KBM-7 (cell line): Measurements from ENCODE around the gene RPUSD1.

Experiments
- DNase-seq: peaks from one replicate; pipeline ENCODE4 v3.0.0-alpha.2; 2015
- in situ Hi-C: fragments of 300-500 bp; cut with MboI; formaldehyde crosslinking; loops from 2 replicates; pipeline ENCODE4 v1.14.3; 2020; ENCODE audit warnings: low sequenced_read_pairs, low pct_unique_long_range_greater_than_20kb, mixed read lengths

The RPUSD1 gene

DNA sequence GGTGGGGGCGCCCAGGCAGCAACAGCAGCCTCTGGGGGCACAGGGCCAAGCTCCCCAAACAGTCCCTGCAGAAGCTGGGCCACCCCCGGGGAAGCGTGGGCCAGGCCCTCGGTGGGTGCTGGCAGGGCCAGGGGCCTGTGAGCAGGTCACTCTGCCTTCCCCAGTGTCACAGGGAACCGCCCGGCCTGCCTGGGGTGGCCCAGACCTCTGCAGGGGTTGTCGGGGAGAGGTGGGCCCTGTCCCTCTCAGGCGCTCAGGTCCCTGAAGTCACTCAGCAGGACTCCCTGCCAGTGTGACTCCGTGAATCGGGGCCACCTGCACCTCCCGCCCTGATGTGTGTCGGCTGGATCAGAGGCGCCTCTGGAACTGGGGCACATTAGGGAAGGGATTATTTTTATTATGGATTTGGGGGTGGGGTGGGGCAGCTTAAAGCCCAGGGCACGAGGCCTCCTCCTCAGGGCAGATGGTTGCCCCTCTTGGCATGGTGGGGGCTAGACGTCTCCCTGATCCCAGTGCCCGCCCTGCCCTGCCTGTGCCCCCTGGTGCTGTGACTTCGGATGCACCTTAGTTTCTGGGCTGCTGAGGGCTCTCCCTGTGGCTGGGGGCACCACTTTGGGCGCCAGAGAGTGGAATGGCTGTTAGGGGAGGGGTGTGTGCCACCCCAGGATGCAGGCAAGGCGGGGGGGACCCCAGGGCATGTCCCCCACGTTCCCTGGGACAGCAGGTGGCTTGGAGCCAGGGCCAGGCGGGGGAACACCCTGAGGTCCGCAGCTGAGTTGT is 13.6 kb upstream of the RPUSD1 start:
- DNase-seq = no peak
- in situ Hi-C loops = no loop called here

DNA sequence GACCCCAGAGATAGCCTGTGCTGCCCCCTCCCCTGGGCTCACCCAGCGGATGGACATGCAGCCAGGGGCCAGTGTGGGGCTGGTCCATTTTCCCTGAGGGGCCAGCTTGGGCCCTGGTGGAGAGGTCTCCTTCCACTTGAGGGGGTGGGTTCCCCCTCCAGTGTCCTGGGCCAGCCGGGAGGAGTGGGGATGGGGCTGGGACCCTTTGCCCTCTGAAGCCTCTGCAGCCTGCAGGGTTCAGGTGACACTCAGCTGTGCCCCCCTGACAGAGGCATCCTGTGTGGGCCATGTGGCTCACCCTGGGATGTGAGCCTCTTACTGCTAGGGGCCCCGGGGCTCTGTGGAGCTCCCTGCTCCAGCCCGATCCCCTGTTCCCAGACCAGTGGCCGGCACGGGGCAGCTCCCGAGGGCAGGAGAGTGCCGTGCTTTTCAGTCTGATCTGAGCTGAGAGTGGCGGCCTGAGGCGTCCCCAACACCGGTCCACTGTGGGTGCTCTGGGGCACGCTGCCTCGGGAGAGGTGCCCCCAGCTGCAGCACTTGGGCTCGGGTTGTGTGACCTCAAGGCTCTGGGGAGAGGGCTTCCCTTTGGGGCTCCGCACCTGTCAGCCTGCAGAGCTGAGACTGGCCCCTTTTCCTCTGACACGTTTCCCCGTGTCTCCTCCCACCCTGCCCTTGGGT is 12.8 kb upstream of the RPUSD1 start:
- in situ Hi-C loops = no loop called here
- DNase-seq = no peak

DNA sequence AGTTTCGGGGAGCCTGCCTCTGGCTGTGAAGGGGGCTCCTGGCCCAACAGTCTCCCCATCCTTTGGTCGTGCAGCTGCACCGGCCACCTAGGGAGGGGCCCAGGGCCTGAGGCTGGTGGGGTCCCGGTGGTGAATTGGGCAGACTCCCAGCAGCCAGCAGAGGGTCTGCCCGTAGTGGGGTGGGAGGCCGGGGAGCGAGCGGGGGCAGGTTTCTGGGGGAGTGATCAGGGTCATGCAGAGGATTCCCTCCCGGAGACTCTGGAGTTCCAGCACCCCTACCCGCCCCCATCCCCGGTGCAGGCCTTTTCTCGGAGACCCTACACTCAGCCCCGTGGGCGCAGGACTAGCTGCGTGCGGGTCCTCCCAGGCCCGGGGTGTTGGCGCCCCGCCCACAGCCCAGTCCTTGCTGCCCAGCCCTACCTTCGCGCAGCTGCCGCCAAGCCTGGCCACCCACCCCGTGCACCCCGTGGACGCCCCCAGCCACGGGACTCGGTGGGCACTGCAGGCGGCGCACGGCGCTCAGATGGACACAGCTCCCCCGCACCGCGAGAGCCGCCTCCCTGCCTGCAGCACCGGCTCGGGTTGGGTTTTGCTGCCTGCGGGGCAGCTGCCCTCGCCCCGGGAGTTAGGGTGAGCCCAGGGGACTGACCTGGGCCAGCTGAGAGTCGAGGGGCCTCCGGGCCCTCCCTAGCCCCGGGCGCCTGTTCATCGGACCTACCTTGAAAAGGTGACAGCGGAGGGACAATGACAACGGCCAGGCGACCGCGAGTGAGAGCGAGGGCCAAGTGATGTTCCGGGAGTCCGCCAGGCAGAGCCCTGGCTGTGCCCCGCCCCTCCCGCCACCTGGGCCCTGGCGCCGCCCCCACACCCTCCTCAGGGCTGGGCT is 12.0 kb upstream of the RPUSD1 start, which contains the start of gene GNG13:
TSS of gene GNG13 (minus strand) at position 787 of the 886 bp plus-strand sequence. CDS start 1,657 bp downstream, outside the sequence.
- in situ Hi-C loops = no loop called here
- no peak for DNase-seq

DNA sequence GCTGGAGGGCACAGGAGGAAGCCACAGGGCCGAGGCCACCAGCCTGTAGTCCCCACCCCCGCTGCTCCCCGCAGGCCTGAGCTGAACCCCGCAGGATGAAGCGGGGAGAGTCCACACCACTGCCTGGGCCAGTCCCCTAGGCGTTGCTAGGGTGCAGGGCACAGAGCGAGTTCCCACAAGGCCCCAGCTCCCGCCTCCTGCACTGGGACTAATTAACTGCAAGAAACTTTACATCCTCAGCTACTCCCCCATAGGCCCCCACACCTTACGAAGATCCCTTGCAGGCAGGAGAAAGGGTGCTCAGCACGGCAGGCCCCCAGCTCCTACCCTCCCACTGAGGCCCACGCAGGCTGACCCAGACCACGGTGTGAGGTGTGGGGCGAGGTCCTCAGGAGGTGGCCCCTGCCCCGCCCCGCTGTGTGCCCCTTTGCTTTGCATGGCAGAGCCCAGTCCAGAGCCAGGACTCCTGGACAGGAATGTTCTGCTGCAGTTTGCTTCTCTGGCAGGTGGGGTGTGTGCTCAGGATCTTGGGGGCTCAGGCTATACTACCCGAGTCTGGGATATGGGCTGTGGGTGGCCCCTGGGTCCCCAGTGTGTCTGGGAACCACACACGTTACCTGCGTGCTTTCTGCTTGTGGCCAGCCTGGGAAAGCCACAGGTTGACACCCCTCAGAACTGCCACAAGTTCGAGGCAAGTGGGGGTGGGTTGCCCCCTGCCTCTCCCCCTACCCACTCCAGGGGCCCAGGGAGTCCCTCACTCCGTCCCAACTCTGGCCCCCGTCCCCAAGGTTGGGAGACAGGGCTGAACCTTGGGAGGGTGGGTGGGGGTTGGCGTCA is 11.1 kb upstream of the RPUSD1 start:
- in situ Hi-C loops = no loop called here
- DNase-seq = no peak

DNA sequence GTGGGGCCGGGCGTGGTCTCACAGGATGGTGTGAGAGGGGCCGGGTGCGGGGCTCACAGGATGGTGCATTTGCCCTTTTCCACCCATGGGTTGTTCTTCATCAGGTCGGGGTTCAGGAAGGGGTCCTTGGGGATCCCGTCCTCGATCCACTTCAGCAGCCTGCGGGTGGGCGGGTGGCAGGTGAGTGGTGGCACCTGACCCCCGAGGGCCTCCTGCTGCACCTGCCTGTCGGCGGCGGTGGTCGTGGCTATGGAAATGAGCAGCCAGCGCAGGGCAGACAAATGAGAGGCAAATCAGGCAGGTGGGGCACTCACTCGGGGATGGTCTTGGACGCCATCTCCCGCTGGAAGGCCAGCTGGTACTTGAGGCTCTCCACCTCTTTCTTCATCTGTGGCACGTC is 10.5 kb upstream of the RPUSD1 start:
- in situ Hi-C loops = no loop called here
- DNase-seq = no peak

DNA sequence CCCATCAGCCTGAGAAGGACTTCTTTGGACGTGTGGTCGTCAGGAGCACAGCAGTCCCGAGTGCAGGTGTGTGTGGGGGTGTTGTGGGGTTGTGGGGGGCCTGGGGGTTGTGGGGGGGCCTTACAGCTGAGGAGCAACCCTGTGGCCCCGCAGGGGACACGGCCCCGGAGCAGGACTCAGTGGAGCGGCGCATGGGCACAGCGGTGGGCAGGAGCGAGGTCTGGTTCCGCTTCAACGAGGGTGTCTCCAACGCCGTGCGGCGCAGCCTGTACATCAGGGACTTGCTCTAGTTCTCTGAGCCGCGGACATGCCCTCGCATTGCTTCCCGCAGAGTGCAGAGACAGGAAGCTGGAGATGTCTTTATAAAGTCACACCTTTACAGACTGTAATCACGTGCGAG is 9.5 kb upstream of the RPUSD1 start:
- in situ Hi-C loops = no loop called here
- no peak for DNase-seq

DNA sequence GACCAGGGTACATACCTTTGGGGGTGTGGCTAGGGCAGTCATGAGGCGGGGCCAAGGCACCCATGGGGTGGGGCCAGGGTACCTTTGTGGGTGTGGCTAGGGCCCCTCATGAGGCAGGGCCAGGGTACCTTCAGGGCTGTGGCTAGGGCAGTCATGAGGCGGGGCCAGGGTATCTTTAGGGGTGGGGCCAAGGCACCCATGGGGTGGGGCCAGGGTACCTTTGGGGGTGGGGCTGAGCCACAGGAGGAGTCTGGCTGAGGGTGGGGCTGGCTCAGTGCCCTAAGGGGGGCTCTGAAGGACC is 8.9 kb upstream of the RPUSD1 start:
- in situ Hi-C loops = no loop called here
- DNase-seq = no peak

DNA sequence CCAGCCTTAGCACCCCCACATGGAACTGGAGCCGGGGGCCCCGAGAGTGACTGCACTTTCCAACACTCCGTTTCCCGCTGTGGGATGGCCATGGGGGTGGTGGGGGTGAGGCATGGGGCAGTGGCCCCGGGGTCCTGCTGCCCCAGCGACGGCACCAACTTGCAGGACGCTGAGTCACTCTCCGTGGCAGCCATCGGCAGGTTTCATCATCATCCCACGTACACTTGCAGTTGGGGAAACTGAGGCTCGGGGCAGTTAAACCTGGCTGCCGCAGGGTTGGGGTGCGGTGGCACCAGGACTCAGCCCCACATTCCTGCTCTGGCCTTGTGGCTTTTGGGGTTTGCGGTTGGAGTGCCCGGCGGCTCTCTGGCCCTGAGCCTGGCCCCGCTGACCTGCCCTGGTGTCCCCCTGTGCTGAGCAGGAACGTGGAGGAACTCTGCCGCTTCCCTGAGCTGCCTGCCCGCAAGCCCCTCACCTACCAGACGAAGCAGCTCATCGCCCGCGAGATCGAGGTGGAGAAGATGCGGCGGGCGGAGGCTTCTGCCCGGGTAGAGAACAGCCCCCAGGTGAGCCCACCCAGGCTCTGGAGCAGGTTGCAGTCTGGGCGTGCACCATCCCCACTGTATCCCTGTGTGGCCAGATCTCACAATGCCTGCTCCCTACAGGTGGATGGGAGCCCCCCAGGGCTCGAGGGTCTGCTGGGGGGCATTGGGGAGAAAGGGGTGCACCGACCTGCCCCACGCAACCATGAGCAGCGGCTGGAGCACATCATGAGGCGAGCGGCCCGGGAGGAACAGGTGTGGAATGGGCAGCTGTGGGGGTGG is 8.3 kb upstream of the RPUSD1 start:
- no peak for DNase-seq
- in situ Hi-C loops = no loop called here

DNA sequence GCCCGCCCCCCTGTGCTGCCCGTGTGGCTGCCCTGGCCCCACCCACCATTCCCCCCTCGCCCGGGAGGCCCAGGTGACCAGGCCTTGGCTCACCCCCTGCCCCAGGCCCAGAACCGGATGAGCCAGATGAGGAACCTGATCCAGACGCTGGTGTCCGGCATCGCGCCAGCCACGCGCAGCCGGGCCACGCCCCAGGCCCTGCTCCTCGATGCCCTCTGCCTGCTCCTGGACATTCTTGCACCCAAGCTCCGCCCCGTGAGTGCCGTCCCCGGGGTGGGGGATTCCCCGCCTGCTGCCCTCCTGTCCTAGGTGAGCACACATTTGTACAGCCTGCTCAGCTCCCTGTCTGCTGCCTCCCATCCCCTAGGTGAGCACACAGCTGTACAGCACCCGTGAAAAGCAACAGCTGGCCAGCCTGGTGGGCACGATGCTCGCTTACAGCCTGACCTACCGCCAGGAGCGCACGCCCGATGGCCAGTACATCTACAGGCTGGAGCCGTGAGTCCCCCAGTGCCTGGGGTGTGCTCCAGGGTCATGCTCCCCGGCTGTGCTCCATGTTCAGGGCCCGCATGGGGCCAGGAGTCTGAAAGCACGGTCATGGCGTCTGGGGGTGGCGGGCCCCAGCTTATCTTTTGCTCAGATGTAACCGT is 7.5 kb upstream of the RPUSD1 start:
- DNase-seq = no peak
- in situ Hi-C loops = no loop called here

DNA sequence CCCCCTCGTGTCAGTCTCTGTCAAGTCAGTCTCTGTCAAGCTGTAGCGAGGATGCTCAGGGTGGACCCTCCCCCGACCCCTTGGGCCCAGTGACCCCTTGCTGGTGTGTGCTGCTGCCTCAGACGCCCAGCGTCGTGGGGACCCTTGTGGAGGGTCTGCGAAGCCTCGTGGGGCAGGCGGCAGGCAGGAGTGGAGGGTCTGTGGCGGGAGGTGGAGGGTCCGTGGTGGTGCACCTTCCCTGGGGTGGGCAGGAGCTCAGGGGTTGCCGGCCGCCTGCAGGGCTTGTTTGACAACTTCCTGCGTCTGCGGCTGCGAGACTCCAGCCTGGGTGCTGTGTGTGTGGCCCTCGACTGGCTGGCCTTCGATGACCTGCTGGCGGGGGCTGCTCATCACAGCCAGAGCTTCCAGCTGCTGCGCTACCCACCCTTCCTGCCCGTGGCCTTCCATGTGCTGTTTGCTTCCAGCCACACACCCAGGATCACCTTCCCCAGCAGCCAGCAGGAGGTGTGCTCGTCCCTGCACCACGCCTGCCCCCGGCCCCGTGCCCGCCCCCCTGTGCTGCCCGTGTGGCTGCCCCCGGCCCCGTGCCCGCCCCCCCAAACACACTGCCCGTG is 6.8 kb upstream of the RPUSD1 start:
- no peak for DNase-seq
- in situ Hi-C loops = no loop called here

DNA sequence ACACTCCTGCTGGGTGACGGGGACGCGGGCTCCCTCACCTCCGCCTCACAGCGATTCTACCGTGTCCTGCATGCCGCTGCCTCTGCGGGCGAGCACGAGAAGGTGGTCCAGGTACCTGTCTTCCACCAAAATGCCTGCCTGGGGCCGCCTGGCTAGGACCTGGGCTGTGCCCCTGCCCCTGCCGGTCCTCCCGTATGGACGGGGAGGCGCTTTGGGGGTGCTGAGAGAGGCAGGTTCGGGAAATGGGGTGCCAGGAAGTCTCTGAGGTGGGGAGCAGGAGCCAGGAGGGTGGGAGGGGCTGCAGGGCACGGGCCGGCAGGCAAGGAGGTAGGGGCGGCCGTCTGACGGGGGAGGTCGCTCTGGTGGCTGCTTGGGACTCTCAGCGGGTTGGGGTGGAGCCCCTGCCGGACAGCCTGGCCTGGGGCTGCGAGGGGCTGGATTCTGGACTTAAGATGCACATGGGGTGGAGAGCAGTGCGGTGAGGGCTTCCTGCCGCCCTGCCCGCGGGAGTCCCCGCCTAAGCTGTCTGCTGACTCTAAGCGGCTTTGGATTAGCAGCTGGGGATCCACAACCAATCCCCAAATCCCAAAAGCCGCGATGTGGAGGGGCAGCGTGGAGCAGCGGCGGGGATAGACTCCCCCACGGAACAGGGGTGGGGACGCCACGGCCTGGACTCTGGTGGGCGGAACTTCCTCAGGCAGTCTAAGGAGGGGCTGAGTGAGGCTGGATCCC is 6.1 kb upstream of the RPUSD1 start:
- DNase-seq = no peak
- in situ Hi-C loops = no loop called here

DNA sequence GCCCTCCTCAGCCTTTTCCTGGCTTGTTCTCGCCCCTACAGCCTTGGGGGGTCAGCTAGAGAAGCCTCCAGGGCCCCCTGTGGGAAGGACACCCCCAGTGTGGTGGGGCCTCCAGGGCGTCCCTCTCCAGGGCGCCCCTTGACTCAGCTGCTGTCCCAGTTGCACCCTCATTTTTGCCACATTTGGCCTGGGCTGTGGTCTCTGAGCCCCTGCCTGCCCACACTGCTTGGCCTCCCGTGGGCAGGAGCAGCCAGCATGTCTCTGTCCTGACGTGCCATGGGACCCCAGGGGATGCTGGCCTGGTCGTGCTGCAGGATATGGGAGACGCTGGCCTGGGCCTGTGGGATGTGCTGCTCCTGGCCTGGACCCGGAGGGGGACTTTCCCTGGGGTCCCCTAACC is 5.2 kb upstream of the RPUSD1 start:
- in situ Hi-C loops = no loop called here

DNA sequence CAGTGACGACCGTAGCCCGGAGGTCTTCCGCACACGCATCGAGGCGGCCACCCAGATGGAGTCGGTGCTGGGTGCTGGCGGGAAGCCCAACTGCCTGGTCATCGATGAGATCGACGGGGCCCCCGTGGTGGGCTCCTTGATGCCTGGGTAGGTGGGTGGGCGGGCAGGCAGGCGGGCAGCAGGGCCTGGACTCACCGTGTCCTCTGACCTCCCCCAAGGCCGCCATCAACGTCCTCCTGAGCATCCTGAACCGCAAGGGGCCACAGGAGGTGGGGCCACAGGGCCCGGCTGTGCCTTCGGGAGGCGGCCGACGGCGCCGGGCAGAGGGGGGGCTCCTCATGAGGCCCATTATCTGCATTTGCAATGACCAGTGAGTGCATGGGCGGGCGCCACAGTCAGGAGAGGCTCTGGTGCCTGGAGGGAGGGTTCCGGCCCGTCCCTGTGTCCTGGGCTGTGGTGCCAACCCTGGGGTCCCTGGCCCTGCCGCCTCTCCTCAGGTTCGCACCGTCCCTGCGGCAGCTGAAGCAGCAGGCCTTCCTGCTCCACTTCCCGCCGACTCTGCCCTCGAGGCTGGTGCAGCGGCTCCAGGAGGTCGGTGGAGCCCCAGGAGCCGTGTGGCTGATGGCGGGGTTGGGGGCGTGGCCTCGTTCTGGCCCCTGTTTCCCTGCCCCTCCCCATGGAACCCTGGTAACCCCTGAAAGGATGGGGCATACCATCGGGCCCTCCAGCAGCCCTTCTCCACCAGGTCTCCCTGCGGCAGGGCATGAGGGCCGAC is 4.2 kb upstream of the RPUSD1 start:
- in situ Hi-C loops = no loop called here
- no peak for DNase-seq

More for the DNA sequence above, 5.2 kb upstream of the RPUSD1 start:
- DNase-seq = no peak

DNA sequence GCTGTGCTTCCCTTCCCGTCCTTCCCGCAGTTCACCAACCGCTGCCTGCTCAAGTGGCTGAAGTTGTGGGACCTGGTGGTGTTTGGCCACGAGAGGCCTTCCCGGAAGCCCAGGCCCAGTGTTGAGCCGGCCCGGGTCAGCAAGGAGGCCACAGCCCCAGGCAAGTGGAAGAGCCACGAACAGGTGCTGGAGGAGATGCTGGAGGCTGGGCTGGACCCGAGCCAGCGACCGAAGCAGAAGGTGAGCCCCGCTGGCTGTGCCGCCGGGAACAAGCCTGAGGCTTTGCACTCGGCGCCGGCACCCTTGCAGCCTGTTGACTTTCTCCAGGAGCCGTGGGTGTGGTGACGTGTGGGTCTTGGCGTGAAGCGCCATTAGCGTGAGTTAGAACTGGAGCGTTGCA is 3.0 kb upstream of the RPUSD1 start:
- DNase-seq = no peak
- in situ Hi-C loops = no loop called here

DNA sequence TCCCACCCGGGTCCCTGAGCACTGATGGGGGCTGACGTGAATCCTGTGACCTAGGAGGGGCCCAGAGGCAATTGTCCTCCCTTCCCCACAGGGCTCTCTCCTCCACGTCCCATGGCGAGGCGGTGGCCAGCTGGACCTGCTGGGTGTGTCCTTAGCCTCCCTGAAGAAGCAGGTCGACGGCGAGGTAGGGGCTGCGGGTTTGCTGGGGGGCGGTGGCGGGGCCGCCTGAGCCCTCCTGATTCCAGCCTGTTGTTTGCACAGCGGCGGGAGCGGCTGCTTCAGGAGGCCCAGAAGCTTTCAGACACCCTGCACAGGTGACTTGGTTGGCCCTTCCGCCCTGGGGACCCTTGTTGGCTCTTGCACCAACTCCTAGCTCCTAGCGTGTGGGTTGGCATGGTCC is 1.9 kb upstream of the RPUSD1 start:
- DNase-seq = no peak
- in situ Hi-C loops = no loop called here

DNA sequence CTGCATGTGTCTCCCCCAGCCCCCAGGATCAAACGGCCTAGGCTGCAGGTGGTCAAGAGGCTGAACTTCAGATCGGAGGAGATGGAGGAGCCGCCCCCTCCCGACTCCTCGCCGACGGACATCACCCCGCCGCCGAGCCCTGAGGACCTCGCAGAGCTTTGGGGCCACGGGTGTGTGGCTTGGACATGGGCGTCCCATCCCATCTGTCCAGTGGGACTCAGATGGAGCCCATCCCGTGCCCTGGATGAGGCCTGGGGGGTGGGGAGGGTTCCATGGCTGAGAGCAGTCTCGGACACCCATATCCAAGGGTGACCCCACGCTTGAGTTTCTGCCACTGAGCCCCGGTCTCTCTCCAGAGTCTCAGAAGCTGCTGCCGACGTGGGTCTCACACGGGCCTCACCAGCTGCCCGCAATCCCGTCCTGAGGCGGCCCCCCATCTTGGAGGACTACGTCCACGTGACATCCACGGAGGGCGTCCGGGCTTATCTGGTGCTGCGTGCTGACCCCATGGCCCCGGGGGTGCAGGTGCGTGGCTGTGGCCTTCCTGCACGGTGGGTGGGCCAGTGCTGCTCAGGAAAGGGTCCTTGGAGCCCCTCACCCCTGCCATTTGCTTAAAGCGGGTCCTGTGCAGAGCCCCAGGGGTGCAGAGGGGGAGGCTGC is 1.1 kb upstream of the RPUSD1 start:
- in situ Hi-C loops = loop anchor here (10.0 kb wide), 1 partner anchor 75 kb away; the partner anchor contains the start of gene METRN
- no peak for DNase-seq
